ENCODE measurements around the gene MED12L.
"Not testable (repeated sequence)": the region's sequence is repeated elsewhere in the genome, so short reads cannot be mapped to it uniquely, and the experiment has no call there.

Gene MED12L

GRCh38 chr3:151052346-151052745 lies 33.1 kb upstream of the MED12L start:
- Histone ChIP-seq H3K27ac (ENCODE audit: low read depth, low read length) (no peak overlapping the region), H3K4me3 (ENCODE audit: low read length) (no peak overlapping the region), H2AK5ac (ENCODE audit: low read length) (no peak overlapping the region), H3K4me1 (ENCODE audit: control insufficient read depth, low read depth, low read length) (no peaks in the 10 kb centered on the region), H3K4me2 (ENCODE audit: low read length) (no peak overlapping the region), H2BK120ac (ENCODE audit: low read depth, low read length) (no peak overlapping the region), H3K9ac (ENCODE audit: low read length) (no peak overlapping the region), H2BK5ac (ENCODE audit: low read length) (no peak overlapping the region), H4K8ac (ENCODE audit: low read depth, low read length) (no peak overlapping the region), H3K36me3 (ENCODE audit: control insufficient read depth, insufficient read depth, low read length) (no peaks in the 10 kb centered on the region), H2BK15ac (replicated peaks; ENCODE audit: low read depth) (no peak overlapping the region), H3K56ac (ENCODE audit: low read length) (no peak overlapping the region), H3K79me2 (ENCODE audit: control insufficient read depth, insufficient read depth, low read length) (no peaks in the 10 kb centered on the region), H3K79me1 (ENCODE audit: low read length) (no peaks in the 10 kb centered on the region), H3K23ac (ENCODE audit: low read length) (no peak overlapping the region), H3K4ac (ENCODE audit: low read depth, low read length) (no peak overlapping the region), H3K18ac (ENCODE audit: low read length) (no peak overlapping the region), H4K5ac (ENCODE audit: low read length) (no peak overlapping the region), H3K27me3 (ENCODE audit: insufficient read depth, low read length, poor library complexity) (no peaks in the 10 kb centered on the region)
- DNase-seq, result no peak
- no CpG with 5 or more reads among the region's 4 CpGs for WGBS (ENCODE audit: extremely low coverage, insufficient coverage, low lambda C conversion rate)

GRCh38 chr3:151052756-151053155 lies 32.7 kb upstream of the MED12L start:
- H3K4me3 ChIP-seq (ENCODE audit: low read length), result no peak overlapping the region
- no peak overlapping the region for H2BK120ac ChIP-seq (ENCODE audit: low read depth, low read length)
- H3K56ac ChIP-seq (ENCODE audit: low read length), result no peak overlapping the region
- no peak overlapping the region for H4K8ac ChIP-seq (ENCODE audit: low read depth, low read length)
- no peaks in the 10 kb centered on the region for H3K79me1 ChIP-seq (ENCODE audit: low read length)
- no peak overlapping the region for H3K18ac ChIP-seq (ENCODE audit: low read length)
- no peak overlapping the region for H2BK15ac ChIP-seq (replicated peaks; ENCODE audit: low read depth)
- DNase-seq, result no peak
- no peak overlapping the region for H3K4me2 ChIP-seq (ENCODE audit: low read length)
- H3K36me3 ChIP-seq (ENCODE audit: control insufficient read depth, insufficient read depth, low read length), result no peaks in the 10 kb centered on the region
- H4K5ac ChIP-seq (ENCODE audit: low read length), result no peak overlapping the region
- no peak overlapping the region for H3K4ac ChIP-seq (ENCODE audit: low read depth, low read length)
- H3K23ac ChIP-seq (ENCODE audit: low read length), result no peak overlapping the region
- H3K27me3 ChIP-seq (ENCODE audit: insufficient read depth, low read length, poor library complexity), result no peaks in the 10 kb centered on the region
- H3K9ac ChIP-seq (ENCODE audit: low read length), result no peak overlapping the region
- no peak overlapping the region for H3K27ac ChIP-seq (ENCODE audit: low read depth, low read length)
- no CpG with 5 or more reads among the region's 3 CpGs for WGBS (ENCODE audit: extremely low coverage, insufficient coverage, low lambda C conversion rate)
- H2AK5ac ChIP-seq (ENCODE audit: low read length), result no peak overlapping the region
- no peaks in the 10 kb centered on the region for H3K79me2 ChIP-seq (ENCODE audit: control insufficient read depth, insufficient read depth, low read length)
- no peak overlapping the region for H2BK5ac ChIP-seq (ENCODE audit: low read length)
- H3K4me1 ChIP-seq (ENCODE audit: control insufficient read depth, low read depth, low read length), result no peaks in the 10 kb centered on the region

GRCh38 chr3:151058740-151059139 lies 26.7 kb upstream of the MED12L start:
- no CpG with 5 or more reads among the region's 7 CpGs for whole genome bisulfite sequencing (ENCODE audit: extremely low coverage, insufficient coverage, low lambda C conversion rate)
- Histone ChIP-seq H3K56ac (ENCODE audit: low read length) (no peak overlapping the region), H3K4me1 (ENCODE audit: control insufficient read depth, low read depth, low read length) (no peaks in the 10 kb centered on the region), H3K23ac (ENCODE audit: low read length) (no peak overlapping the region), H2BK5ac (ENCODE audit: low read length) (no peak overlapping the region), H3K4ac (ENCODE audit: low read depth, low read length) (no peak overlapping the region), H3K27ac (ENCODE audit: low read depth, low read length) (no peak overlapping the region), H2AK5ac (ENCODE audit: low read length) (no peak overlapping the region), H2BK15ac (replicated peaks; ENCODE audit: low read depth) (no peak overlapping the region), H3K27me3 (ENCODE audit: insufficient read depth, low read length, poor library complexity) (no peaks in the 10 kb centered on the region), H3K4me3 (ENCODE audit: low read length) (no peak overlapping the region), H3K79me1 (ENCODE audit: low read length) (no peaks in the 10 kb centered on the region), H4K8ac (ENCODE audit: low read depth, low read length) (no peak overlapping the region), H2BK120ac (ENCODE audit: low read depth, low read length) (no peak overlapping the region), H3K9ac (ENCODE audit: low read length) (no peak overlapping the region), H3K18ac (ENCODE audit: low read length) (no peak overlapping the region), H3K36me3 (ENCODE audit: control insufficient read depth, insufficient read depth, low read length) (no peaks in the 10 kb centered on the region), H3K79me2 (ENCODE audit: control insufficient read depth, insufficient read depth, low read length) (no peaks in the 10 kb centered on the region), H4K5ac (ENCODE audit: low read length) (no peak overlapping the region), H3K4me2 (ENCODE audit: low read length) (no peak overlapping the region)
- DNase-seq, result no peak

DNA sequence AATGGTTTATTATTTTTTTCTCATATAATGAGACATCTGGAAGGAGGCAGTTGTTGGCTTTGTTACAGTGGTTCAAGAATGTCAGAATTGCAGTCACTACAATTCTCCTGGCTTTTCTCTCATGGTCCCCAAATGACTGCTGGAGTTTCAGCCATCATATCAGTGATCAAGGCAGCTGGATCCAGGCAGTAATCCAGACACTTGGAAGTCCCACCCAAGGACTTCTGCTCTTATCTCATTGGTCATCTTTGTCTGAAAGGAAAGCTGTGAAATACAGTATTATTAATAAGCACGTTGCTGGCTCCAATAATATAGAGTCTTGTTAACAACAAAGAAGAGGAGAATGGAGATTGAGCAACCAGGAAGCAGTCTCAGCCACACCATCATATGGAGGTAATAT lies 22.9 kb upstream of the MED12L start:
- Histone ChIP-seq H3K4me1 (ENCODE audit: control insufficient read depth, low read depth, low read length) (no peaks in the 10 kb centered on the region), H3K4ac (ENCODE audit: low read depth, low read length) (no peak overlapping the region), H3K4me2 (ENCODE audit: low read length) (no peak overlapping the region), H2BK5ac (ENCODE audit: low read length) (no peak overlapping the region), H3K18ac (ENCODE audit: low read length) (no peak overlapping the region), H3K56ac (ENCODE audit: low read length) (no peak overlapping the region), H3K27me3 (ENCODE audit: insufficient read depth, low read length, poor library complexity) (no peaks in the 10 kb centered on the region), H2BK15ac (replicated peaks; ENCODE audit: low read depth) (no peak overlapping the region), H4K5ac (ENCODE audit: low read length) (no peak overlapping the region), H3K23ac (ENCODE audit: low read length) (no peak overlapping the region), H3K79me1 (ENCODE audit: low read length) (no peaks in the 10 kb centered on the region), H2AK5ac (ENCODE audit: low read length) (no peak overlapping the region), H3K4me3 (ENCODE audit: low read length) (no peak overlapping the region), H3K27ac (ENCODE audit: low read depth, low read length) (no peak overlapping the region), H3K79me2 (ENCODE audit: control insufficient read depth, insufficient read depth, low read length) (no peaks in the 10 kb centered on the region), H3K9ac (ENCODE audit: low read length) (no peak overlapping the region), H4K8ac (ENCODE audit: low read depth, low read length) (no peak overlapping the region), H2BK120ac (ENCODE audit: low read depth, low read length) (no peak overlapping the region), H3K36me3 (ENCODE audit: control insufficient read depth, insufficient read depth, low read length) (no peaks in the 10 kb centered on the region)
- DNase-seq, result no peak
- no CpG with 5 or more reads among the region's 1 CpG for WGBS (ENCODE audit: extremely low coverage, insufficient coverage, low lambda C conversion rate)

DNA sequence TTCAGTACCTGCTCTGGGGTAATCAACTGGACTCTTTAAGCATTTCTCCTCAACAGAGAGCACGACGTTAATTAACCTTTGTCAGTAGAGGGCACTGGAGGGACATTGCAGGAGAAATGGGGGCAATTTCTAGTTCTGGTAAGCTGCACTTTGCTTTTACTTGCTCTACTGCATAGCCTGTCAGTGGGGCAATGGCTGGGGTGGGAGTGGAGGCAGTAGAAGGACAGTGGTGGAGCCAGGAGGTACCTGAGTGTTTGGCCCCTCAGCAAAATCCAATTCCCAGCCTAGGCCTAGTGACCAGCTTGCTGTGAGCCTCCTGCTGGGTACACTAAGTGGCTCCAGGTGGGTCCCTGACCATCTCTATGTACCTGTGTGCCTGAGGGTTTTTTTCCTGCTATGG lies 18.3 kb upstream of the MED12L start:
- Histone ChIP-seq H3K36me3 (ENCODE audit: control insufficient read depth, insufficient read depth, low read length) (no peaks in the 10 kb centered on the region), H3K79me1 (ENCODE audit: low read length) (no peaks in the 10 kb centered on the region), H3K4me2 (ENCODE audit: low read length) (no peak overlapping the region), H3K4ac (ENCODE audit: low read depth, low read length) (no peak overlapping the region), H3K4me1 (ENCODE audit: control insufficient read depth, low read depth, low read length) (no peaks in the 10 kb centered on the region), H3K27ac (ENCODE audit: low read depth, low read length) (no peak overlapping the region), H3K79me2 (ENCODE audit: control insufficient read depth, insufficient read depth, low read length) (no peaks in the 10 kb centered on the region), H3K18ac (ENCODE audit: low read length) (no peak overlapping the region), H2BK120ac (ENCODE audit: low read depth, low read length) (no peak overlapping the region), H3K56ac (ENCODE audit: low read length) (no peak overlapping the region), H3K27me3 (ENCODE audit: insufficient read depth, low read length, poor library complexity) (no peaks in the 10 kb centered on the region), H3K4me3 (ENCODE audit: low read length) (no peak overlapping the region), H3K23ac (ENCODE audit: low read length) (no peak overlapping the region), H2BK5ac (ENCODE audit: low read length) (no peak overlapping the region), H4K5ac (ENCODE audit: low read length) (no peak overlapping the region), H4K8ac (ENCODE audit: low read depth, low read length) (no peak overlapping the region), H2BK15ac (replicated peaks; ENCODE audit: low read depth) (no peak overlapping the region), H3K9ac (ENCODE audit: low read length) (no peak overlapping the region), H2AK5ac (ENCODE audit: low read length) (no peak overlapping the region)
- peak; percentile 72 for DNase-seq
- WGBS (ENCODE audit: extremely low coverage, insufficient coverage, low lambda C conversion rate), result no CpG with 5 or more reads among the region's 2 CpGs

GRCh38 chr3:151072842-151073241 lies 12.6 kb upstream of the MED12L start:
- not testable (repeated sequence) for H4K5ac ChIP-seq (ENCODE audit: low read length); H3K4me3 ChIP-seq (ENCODE audit: low read length); H3K27ac ChIP-seq (ENCODE audit: low read depth, low read length); H3K4ac ChIP-seq (ENCODE audit: low read depth, low read length); H3K79me2 ChIP-seq (ENCODE audit: control insufficient read depth, insufficient read depth, low read length); H3K56ac ChIP-seq (ENCODE audit: low read length); H4K8ac ChIP-seq (ENCODE audit: low read depth, low read length); H3K36me3 ChIP-seq (ENCODE audit: control insufficient read depth, insufficient read depth, low read length); H3K4me1 ChIP-seq (ENCODE audit: control insufficient read depth, low read depth, low read length); H2BK15ac ChIP-seq (replicated peaks; ENCODE audit: low read depth); H2BK5ac ChIP-seq (ENCODE audit: low read length); H2AK5ac ChIP-seq (ENCODE audit: low read length); H3K9ac ChIP-seq (ENCODE audit: low read length); H3K79me1 ChIP-seq (ENCODE audit: low read length); DNase-seq; H3K18ac ChIP-seq (ENCODE audit: low read length); H3K4me2 ChIP-seq (ENCODE audit: low read length); H3K23ac ChIP-seq (ENCODE audit: low read length); H3K27me3 ChIP-seq (ENCODE audit: insufficient read depth, low read length, poor library complexity); H2BK120ac ChIP-seq (ENCODE audit: low read depth, low read length)
- no CpG with 5 or more reads among the region's 7 CpGs for WGBS (ENCODE audit: extremely low coverage, insufficient coverage, low lambda C conversion rate)
